Lower leg skin (tissue), 3 donors: ENCODE data around the gene RASGRP2.

ENCODE experiments used
- POLR2A ChIP-seq, 2 donors: fragments of 450-650 bp; IDR thresholded peaks; one replicate each; pipeline ENCODE4 v1.6.1; 2016 to 2017; ENCODE audit warnings: antibody characterized with exemption in 2 of 2, mild to moderate bottlenecking in 1 of 2, moderate library complexity in 1 of 2
- TF ChIP-seq, protein P1 (sequence below), 3 donors: fragments of 450-650 bp; IDR thresholded peaks; one replicate each; pipeline ENCODE4 v1.5.1; 2016; ENCODE audit warnings: antibody characterized with exemption in 3 of 3, mild to moderate bottlenecking in 3 of 3, moderate library complexity in 2 of 3

GRCh38 chr11:64698427-64698826 lies 45.5 kb downstream of the RASGRP2 start:
- TF ChIP-seq, protein P1, sequence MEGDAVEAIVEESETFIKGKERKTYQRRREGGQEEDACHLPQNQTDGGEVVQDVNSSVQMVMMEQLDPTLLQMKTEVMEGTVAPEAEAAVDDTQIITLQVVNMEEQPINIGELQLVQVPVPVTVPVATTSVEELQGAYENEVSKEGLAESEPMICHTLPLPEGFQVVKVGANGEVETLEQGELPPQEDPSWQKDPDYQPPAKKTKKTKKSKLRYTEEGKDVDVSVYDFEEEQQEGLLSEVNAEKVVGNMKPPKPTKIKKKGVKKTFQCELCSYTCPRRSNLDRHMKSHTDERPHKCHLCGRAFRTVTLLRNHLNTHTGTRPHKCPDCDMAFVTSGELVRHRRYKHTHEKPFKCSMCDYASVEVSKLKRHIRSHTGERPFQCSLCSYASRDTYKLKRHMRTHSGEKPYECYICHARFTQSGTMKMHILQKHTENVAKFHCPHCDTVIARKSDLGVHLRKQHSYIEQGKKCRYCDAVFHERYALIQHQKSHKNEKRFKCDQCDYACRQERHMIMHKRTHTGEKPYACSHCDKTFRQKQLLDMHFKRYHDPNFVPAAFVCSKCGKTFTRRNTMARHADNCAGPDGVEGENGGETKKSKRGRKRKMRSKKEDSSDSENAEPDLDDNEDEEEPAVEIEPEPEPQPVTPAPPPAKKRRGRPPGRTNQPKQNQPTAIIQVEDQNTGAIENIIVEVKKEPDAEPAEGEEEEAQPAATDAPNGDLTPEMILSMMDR (IDR thresholded peaks at IDR 0.05) = no peak
- TF ChIP-seq POLR2A (IDR thresholded peaks at IDR 0.05) = no peak
